Activated B cell treated with CpG ODN at 0.5 μM for 24 hours (primary cell): ENCODE results near the gene MAP3K1. TPM values are rescaled to one million over a fixed set of nuclear protein-coding genes. Genes with fewer than 3 reads are reported as not detected.

ENCODE experiments used
- ATAC-seq: fragments of 200-7000 bp; cut with Tn5 transposase; one replicate; pipeline ENCODE4 v1.10.0; 2021; ENCODE audit warnings: low read depth, mild to moderate bottlenecking, moderate library complexity
- CTCF ChIA-PET: fragments of 350-600 bp; sonication (Branson Sonifier 250); formaldehyde crosslinking; loops from one replicate; lab custom pipeline; 2021; ENCODE audit warnings: antibody characterized with exemption; lab: Charles Lee
- POLR2A ChIA-PET: fragments of 350-600 bp; sonication (Branson Sonifier 250); formaldehyde crosslinking; loops from one replicate; lab custom pipeline; 2021; ENCODE audit warnings: antibody characterized with exemption; lab: Charles Lee
- DNase-seq: peaks from one replicate; pipeline ENCODE4 v3.0.0; 2022
- H3K27ac Mint-ChIP-seq: one replicate; pipeline ENCODE4 v1.8.0; 2020; ENCODE audit warnings: mixed read lengths
- H3K27me3 Mint-ChIP-seq: one replicate; pipeline ENCODE4 v1.8.0; 2021; ENCODE audit warnings: mixed read lengths
- H3K36me3 Mint-ChIP-seq: one replicate; pipeline ENCODE4 v1.8.0; 2021; ENCODE audit warnings: low read depth, mixed read lengths
- H3K4me1 Mint-ChIP-seq: one replicate; pipeline ENCODE4 v1.8.0; 2021; ENCODE audit warnings: mixed read lengths
- H3K4me3 Mint-ChIP-seq: one replicate; pipeline ENCODE4 v1.8.0; 2020; ENCODE audit warnings: mild to moderate bottlenecking, mixed read lengths
- H3K9me3 Mint-ChIP-seq: one replicate; pipeline ENCODE4 v1.8.0; 2020; ENCODE audit warnings: mixed read lengths
- CTCF ChIP-seq: fragments of 200-600 bp; IDR thresholded peaks from one replicate; pipeline ENCODE4 v1.8.0; 2022; ENCODE audit warnings: antibody characterized with exemption, mild to moderate bottlenecking
- intact Hi-C: fragments of 100-400 bp; cut with micrococcal nuclease; formaldehyde crosslinking; loops from one replicate; pipeline ENCODE4 v1.15.1; 2024
- total RNA-seq: library from RNA; stranded (reverse); gene quantifications from 2 replicates; pipeline ENCODE4 v1.2.3, GENCODE V29; 2022

The MAP3K1 gene
- total RNA-seq, 1 donor from 2014 or later = 102 TPM

GRCh38 chr5:56856541-56857178 is 41.3 kb downstream of the MAP3K1 start:
- TF ChIP-seq CTCF = no peak
- H3K4me3 Mint-ChIP-seq = no peak overlapping the region
- H3K27ac Mint-ChIP-seq = peak overlapping the region; percentile 7
- H3K9me3 Mint-ChIP-seq = no peaks in the 10 kb centered on the region
- no peak for ATAC-seq
- H3K36me3 Mint-ChIP-seq = peaks cover 44% of the 10 kb centered on the region
- POLR2A ChIA-PET = interaction anchor here (0.8 kb wide), 1 partner anchor 40 kb away, joined by 3 read pairs; no protein-coding TSS in a partner anchor
- CTCF ChIA-PET = interaction anchor here (1.0 to 1.7 kb wide), 4 partner anchors 10 to 921 kb away, joined by 3 to 5 read pairs (median 4); no protein-coding TSS in a partner anchor
- no peaks in the 10 kb centered on the region for H3K27me3 Mint-ChIP-seq
- intact Hi-C loops = loop anchor here (2.0 kb wide), 1 partner anchor 14 kb away; no protein-coding TSS in a partner anchor
- DNase-seq = no peak
- H3K4me1 Mint-ChIP-seq = peaks cover 63% of the 10 kb centered on the region

GRCh38 chr5:56858777-56859442 is 43.6 kb downstream of the MAP3K1 start:
- H3K27ac Mint-ChIP-seq = no peak overlapping the region
- H3K4me3 Mint-ChIP-seq = no peak overlapping the region
- TF ChIP-seq CTCF = no peak
- peaks cover 52% of the 10 kb centered on the region for H3K4me1 Mint-ChIP-seq
- POLR2A ChIA-PET = no interaction called here
- ATAC-seq (no peak), DNase-seq (no peak)
- no peaks in the 10 kb centered on the region for H3K9me3 Mint-ChIP-seq
- CTCF ChIA-PET = interaction anchor here (1.7 to 2.9 kb wide), 2 partner anchors 8 to 588 kb away, joined by 3 to 12 read pairs; no protein-coding TSS in a partner anchor
- intact Hi-C loops = no loop called here
- no peaks in the 10 kb centered on the region for H3K27me3 Mint-ChIP-seq
- H3K36me3 Mint-ChIP-seq = peaks cover 66% of the 10 kb centered on the region

GRCh38 chr5:56861893-56862485 is 46.6 kb downstream of the MAP3K1 start:
- ATAC-seq (no peak), DNase-seq (no peak)
- Mint-ChIP-seq H3K36me3 (peaks cover 86% of the 10 kb centered on the region), H3K4me3 (no peak overlapping the region), H3K27ac (no peak overlapping the region), H3K4me1 (peaks cover 25% of the 10 kb centered on the region), H3K27me3 (no peaks in the 10 kb centered on the region), H3K9me3 (no peaks in the 10 kb centered on the region)
- POLR2A ChIA-PET = interaction anchor here (1.2 kb wide), 1 partner anchor 39 kb away, joined by 3 read pairs; no protein-coding TSS in a partner anchor
- TF ChIP-seq CTCF = no peak
- intact Hi-C loops = loop anchor here (1.0 kb wide), 1 partner anchor 9 kb away; no protein-coding TSS in a partner anchor
- CTCF ChIA-PET = interaction anchor here (0.8 to 1.8 kb wide), 4 partner anchors 24 to 590 kb away, joined by 3 to 5 read pairs (median 4); no protein-coding TSS in a partner anchor

- POLR2A ChIA-PET = interaction anchor here (1.2 kb wide), 1 partner anchor 40 kb away, joined by 3 read pairs; no protein-coding TSS in a partner anchor
- no peak for TF ChIP-seq CTCF
- Mint-ChIP-seq H3K36me3 (peaks cover 86% of the 10 kb centered on the region), H3K9me3 (no peaks in the 10 kb centered on the region), H3K27ac (no peak overlapping the region), H3K27me3 (no peaks in the 10 kb centered on the region), H3K4me3 (no peak overlapping the region), H3K4me1 (peaks cover 17% of the 10 kb centered on the region)
- CTCF ChIA-PET = interaction anchor here (1.1 to 1.8 kb wide), 2 partner anchors 25 to 162 kb away, joined by 3 to 4 read pairs; no protein-coding TSS in a partner anchor
- intact Hi-C loops = loop anchor here (1.0 kb wide), 1 partner anchor 8 kb away; no protein-coding TSS in a partner anchor
- DNase-seq = no peak
- no peak for ATAC-seq
Measured at GRCh38 chr5:56862909-56863308, 47.6 kb downstream of the MAP3K1 start.
